ENCODE results near the gene MYL7.
A peak's percentile ranks its signal among the peaks of the same experiment; 100 is the strongest.

MYL7 gene

GRCh38 chr7:44110719-44111635 is 30.2 kb downstream of the MYL7 start:
- no peak for DNase-seq

- DNase-seq = no peak
Observed at GRCh38 chr7:44109991-44110390, 31.1 kb downstream of the MYL7 start.

GRCh38 chr7:44108768-44109750 is 32.1 kb downstream of the MYL7 start:
- DNase-seq = no peak

GRCh38 chr7:44107961-44108767 is 33.0 kb downstream of the MYL7 start:
- no peak for DNase-seq

GRCh38 chr7:44107116-44107960 is 33.8 kb downstream of the MYL7 start:
- DNase-seq = no peak

- DNase-seq = no peak
Observed at GRCh38 chr7:44106311-44107065, 34.6 kb downstream of the MYL7 start.

GRCh38 chr7:44105832-44106231 is 35.3 kb downstream of the MYL7 start:
- DNase-seq = no peak

- DNase-seq = peak; percentile 72
Observed at GRCh38 chr7:44104860-44105771, 36.0 kb downstream of the MYL7 start.

- no peak for DNase-seq
Observed at GRCh38 chr7:44103923-44104859, 36.9 kb downstream of the MYL7 start, which contains the start of gene AEBP1. TSS of gene AEBP1 (plus strand) at chr7:44104345. CDS start at chr7:44104666, 321 bp downstream.

- no peak for DNase-seq
Observed at GRCh38 chr7:44103566-44103922, 37.6 kb downstream of the MYL7 start.

- DNase-seq = no peak
Observed at GRCh38 chr7:44102846-44103565, 38.1 kb downstream of the MYL7 start.

- DNase-seq = peak; percentile 50
Observed at GRCh38 chr7:44101966-44102845, 38.9 kb downstream of the MYL7 start.

GRCh38 chr7:44101303-44101965 is 39.7 kb downstream of the MYL7 start:
- no peak for DNase-seq

GRCh38 chr7:44100458-44101302 is 40.5 kb downstream of the MYL7 start:
- peak; percentile 76 for DNase-seq

GRCh38 chr7:44099669-44100068 is 41.5 kb downstream of the MYL7 start:
- DNase-seq = no peak

Measured in kidney glomerular epithelial cell (primary cell).